Erythroblast (primary cell): Measurements from ENCODE around the gene ZNF679.

Source experiments
- GATA1 ChIP-seq: IDR thresholded peaks from 2 replicates; pipeline ENCODE4 v1.6.1; 2011; ENCODE audit warnings: low read depth, mild to moderate bottlenecking, control low read depth, low read length, moderate library complexity
- POLR2A ChIP-seq: IDR thresholded peaks from 2 replicates; pipeline ENCODE4 v1.6.1; 2011; ENCODE audit warnings: mild to moderate bottlenecking, low read length

- TF ChIP-seq POLR2A (no peak), GATA1 (no peak)
Measured at GRCh38 chr7:64294701-64295420, 66.6 kb downstream of the ZNF679 start.
